K562 (cell line): ENCODE data around the gene FBXW11.

Source experiments
- BRCA1 ChIP-seq, 2 experiments: fragments of 450-650 bp in 1 of 2; sonication (generic) in 1 of 2; formaldehyde crosslinking in 1 of 2; IDR thresholded peaks; 2 replicates each; pipeline versions ENCODE4 v1.5.0 to v1.6.1; 2017 to 2020; ENCODE audit warnings: mild to moderate bottlenecking in 1 of 2, missing genetic modification reagents in 1 of 2
- BRD4 ChIP-seq: fragments of 200-600 bp; sonication (generic); IDR thresholded peaks from 2 replicates; pipeline ENCODE4 v1.6.1; 2017; ENCODE audit warnings: inconsistent platforms
- NFIC ChIP-seq: fragments of 450-650 bp; IDR thresholded peaks from 2 replicates; pipeline ENCODE4 v1.6.1; 2017; ENCODE audit warnings: mild to moderate bottlenecking, inconsistent platforms
- NRF1 ChIP-seq, 2 experiments: fragments of 450-650 bp; IDR thresholded peaks in 1 of 2; conservative IDR thresholded peaks in 1 of 2; 2 replicates each; pipeline ENCODE4 v1.6.1; 2014; ENCODE audit warnings: mild to moderate bottlenecking in 2 of 2
- POLR2AphosphoS5 ChIP-seq: IDR thresholded peaks from 2 replicates; pipeline ENCODE4 v1.6.1; 2011; ENCODE audit warnings: mild to moderate bottlenecking, low read depth, low read length, moderate library complexity; ENCODE audit not compliant: control insufficient read depth, insufficient read depth
- POLR2G ChIP-seq: fragments of 200-400 bp; formaldehyde crosslinking; IDR thresholded peaks from 2 replicates; pipeline ENCODE4 v1.6.1; 2017; ENCODE audit warnings: low read depth, mild to moderate bottlenecking, antibody characterized with exemption, low read length, moderate library complexity
- RUNX1 ChIP-seq: sonication (generic); IDR thresholded peaks from 2 replicates; pipeline ENCODE4 v1.6.1; 2016; ENCODE audit warnings: antibody characterized with exemption, low read depth
- SIX5 ChIP-seq, 2 experiments: IDR thresholded peaks; 2 replicates each; pipeline ENCODE4 v1.6.1; 2011; ENCODE audit warnings: low read length in 2 of 2, borderline replicate concordance in 1 of 2, low read depth in 1 of 2, mild to moderate bottlenecking in 1 of 2, moderate library complexity in 1 of 2; ENCODE audit not compliant: insufficient read depth in 1 of 2
- SMARCC2 ChIP-seq: fragments of 450-650 bp; IDR thresholded peaks from 2 replicates; pipeline ENCODE4 v1.6.1; 2017; ENCODE audit warnings: antibody characterized with exemption, moderate library complexity, mild to moderate bottlenecking, low read depth
- SMARCE1 ChIP-seq: fragments of 450-650 bp; IDR thresholded peaks from 2 replicates; pipeline ENCODE4 v1.7.1; 2016; ENCODE audit warnings: mild to moderate bottlenecking
- SRSF1 ChIP-seq: fragments of 200-400 bp; formaldehyde crosslinking; IDR thresholded peaks from 2 replicates; pipeline ENCODE4 v1.6.1; 2017; ENCODE audit warnings: mild to moderate bottlenecking, low read depth, low read length, moderate library complexity
- TF ChIP-seq, protein P1 (sequence below), 3 experiments: IDR thresholded peaks in 2 of 3; conservative IDR thresholded peaks in 1 of 3; 2 replicates each; pipeline ENCODE4 v1.5.1; 2011 to 2012; ENCODE audit warnings: low read length in 3 of 3, mild to moderate bottlenecking in 3 of 3, control low read depth in 2 of 3, improper control_type of control experiment in 1 of 3, inconsistent platforms in 1 of 3, low read depth in 1 of 3, mixed read lengths in 1 of 3, moderate library complexity in 1 of 3; ENCODE audit not compliant: insufficient read depth in 2 of 3

DNA sequence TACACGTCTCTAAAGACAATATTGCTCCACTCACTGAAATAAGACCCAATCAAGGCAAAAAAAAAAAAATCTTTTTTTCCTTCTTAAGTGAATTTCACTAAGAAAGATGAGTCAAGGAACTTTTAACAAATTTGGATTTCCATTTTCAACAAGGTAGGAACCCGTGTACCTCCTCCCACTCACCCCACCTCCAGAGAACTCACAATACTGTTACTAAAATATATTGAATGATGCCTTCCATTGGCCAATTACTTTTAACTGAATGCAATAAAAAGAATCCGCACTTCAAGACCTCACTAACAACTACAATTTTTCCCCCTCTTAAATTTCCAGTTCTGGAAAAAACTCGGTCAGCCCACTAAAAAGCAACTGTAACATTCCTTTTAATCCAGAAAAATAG is 50.7 kb downstream of the FBXW11 start:
- TF ChIP-seq SRSF1 = no peak
- no peak for TF ChIP-seq POLR2G
- TF ChIP-seq, protein P1, sequence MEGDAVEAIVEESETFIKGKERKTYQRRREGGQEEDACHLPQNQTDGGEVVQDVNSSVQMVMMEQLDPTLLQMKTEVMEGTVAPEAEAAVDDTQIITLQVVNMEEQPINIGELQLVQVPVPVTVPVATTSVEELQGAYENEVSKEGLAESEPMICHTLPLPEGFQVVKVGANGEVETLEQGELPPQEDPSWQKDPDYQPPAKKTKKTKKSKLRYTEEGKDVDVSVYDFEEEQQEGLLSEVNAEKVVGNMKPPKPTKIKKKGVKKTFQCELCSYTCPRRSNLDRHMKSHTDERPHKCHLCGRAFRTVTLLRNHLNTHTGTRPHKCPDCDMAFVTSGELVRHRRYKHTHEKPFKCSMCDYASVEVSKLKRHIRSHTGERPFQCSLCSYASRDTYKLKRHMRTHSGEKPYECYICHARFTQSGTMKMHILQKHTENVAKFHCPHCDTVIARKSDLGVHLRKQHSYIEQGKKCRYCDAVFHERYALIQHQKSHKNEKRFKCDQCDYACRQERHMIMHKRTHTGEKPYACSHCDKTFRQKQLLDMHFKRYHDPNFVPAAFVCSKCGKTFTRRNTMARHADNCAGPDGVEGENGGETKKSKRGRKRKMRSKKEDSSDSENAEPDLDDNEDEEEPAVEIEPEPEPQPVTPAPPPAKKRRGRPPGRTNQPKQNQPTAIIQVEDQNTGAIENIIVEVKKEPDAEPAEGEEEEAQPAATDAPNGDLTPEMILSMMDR (IDR thresholded peaks at IDR 0.05 in 2 of 3, conservative IDR thresholded peaks at IDR 0.05 in 1 of 3; ENCODE audit: insufficient read depth in 2 of 3, low read depth in 1 of 3, low read length in 3 of 3) = no peak
- no peak for TF ChIP-seq SMARCC2
- TF ChIP-seq BRCA1 (IDR thresholded peaks at IDR 0.05) = no peak
- no peak for TF ChIP-seq BRCA1 (CRISPR knock-in tag; IDR thresholded peaks at IDR 0.05)
- no peak for TF ChIP-seq POLR2AphosphoS5
- no peak for TF ChIP-seq SMARCE1
- TF ChIP-seq RUNX1 = no peak
- TF ChIP-seq NFIC = no peak
- no peak for TF ChIP-seq NRF1 (conservative IDR thresholded peaks at IDR 0.05 in 1 of 2, IDR thresholded peaks at IDR 0.05 in 1 of 2)
- TF ChIP-seq SIX5 (IDR thresholded peaks at IDR 0.05; ENCODE audit: borderline replicate concordance in 1 of 2, insufficient read depth in 1 of 2, low read depth in 1 of 2, low read length in 2 of 2) = no peak
- no peak for TF ChIP-seq BRD4
